Caki2 (cell line): Measurements from ENCODE around the gene VAMP4. TPM values are rescaled to one million over a fixed set of nuclear protein-coding genes. Genes with fewer than 3 reads are reported as not detected.
"Not testable (repeated sequence)": the region's sequence is repeated elsewhere in the genome, so short reads cannot be mapped to it uniquely, and the experiment has no call there.

Experiments used
- DNase-seq: peaks from one replicate; pipeline ENCODE4 v3.0.0-alpha.2; 2015; ENCODE audit warnings: low read depth
- in situ Hi-C: cut with HindIII; loops from 2 replicates; pipeline ENCODE4 v1.10.0; 2016; ENCODE audit warnings: low sequenced_read_pairs, low pct_unique_long_range_greater_than_20kb, mixed read lengths
- total RNA-seq: library from RNA; depleted of rRNA; stranded (reverse); fragments of >200 nt; shearing (Covaris generic); gene quantifications from 2 replicates; pipeline ENCODE4 v1.2.3, GENCODE V29; 2014; ENCODE audit warnings: low replicate concordance

VAMP4 gene
- total RNA-seq, 1 experiment from 2014 or later, result 3.4 TPM

- in situ Hi-C loops, result no loop called here
- no peak for DNase-seq
These were observed 12.5 kb upstream of the VAMP4 start for GRCh38 chr1:171754353-171754705.

DNA sequence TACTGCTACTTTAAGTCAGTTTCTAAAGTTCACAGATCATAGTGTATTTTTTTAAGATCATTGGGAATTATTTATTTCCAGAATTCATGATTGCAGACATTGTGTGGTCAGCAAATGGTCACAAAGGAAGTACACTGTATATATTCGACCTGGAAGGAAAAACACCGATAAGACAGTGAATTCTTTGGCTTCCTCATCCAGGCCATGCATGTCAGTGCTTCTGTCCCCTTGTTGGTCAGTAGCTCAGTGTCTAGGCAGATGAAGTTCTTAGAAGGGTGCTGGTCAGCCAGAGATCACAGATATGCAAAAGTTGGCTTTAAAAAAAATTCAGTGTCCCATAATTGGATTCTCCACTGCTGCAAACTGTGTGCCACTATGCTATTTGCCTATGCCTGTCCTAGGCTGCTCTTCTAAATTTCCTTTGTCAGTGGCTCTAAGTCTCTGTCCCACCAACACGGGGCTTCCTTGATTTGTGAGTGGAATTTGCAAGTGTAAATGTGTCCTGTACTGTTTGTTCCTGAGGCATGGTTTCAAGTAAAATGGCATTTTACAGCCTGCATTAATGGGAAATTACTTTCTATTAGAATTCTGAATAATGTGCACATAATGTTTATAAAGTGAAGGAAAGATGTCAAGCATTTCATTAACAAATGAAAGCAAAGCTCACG lies 12.0 kb upstream of the VAMP4 start:
- no peak for DNase-seq
- in situ Hi-C loops, result no loop called here

DNA sequence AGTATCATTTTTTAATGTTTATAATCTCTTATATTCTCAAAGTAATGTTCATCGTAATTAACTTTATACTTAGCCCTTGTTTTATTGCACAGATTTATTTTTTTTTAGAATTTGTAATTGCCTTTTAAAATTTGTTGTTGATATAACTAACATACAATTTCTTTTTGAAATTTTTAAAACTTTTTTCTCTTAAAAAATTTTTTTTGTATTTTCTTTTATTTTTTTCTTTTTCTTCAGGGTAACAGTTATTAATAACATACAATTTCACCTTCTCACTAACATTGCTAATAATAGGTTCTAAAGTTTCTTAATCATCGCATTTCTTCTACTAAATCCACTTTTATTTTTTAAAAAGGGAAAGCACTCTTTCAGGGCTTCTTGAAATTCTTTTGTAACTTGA lies 11.3 kb upstream of the VAMP4 start:
- DNase-seq, result no peak

DNA sequence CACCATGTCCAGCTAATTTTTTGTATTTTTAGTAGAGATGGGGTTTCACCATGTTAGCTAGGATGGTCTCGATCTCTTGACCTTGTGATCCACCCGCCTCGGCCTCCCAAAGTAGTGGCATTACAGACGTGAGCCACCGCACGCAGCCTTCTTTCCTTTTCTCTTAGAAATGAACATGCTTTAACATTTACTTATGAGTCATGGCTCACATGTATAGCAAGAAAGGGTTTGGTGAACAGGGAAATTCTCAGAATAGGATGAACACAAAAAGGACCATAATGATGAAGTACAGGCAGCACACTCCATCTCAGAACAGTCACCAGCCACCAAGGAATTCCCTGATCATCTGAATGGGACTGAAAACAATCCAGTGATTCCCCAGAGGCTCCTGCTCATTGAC lies 9.4 kb upstream of the VAMP4 start:
- DNase-seq, result no peak
- in situ Hi-C loops, result no loop called here

More for the DNA sequence above, 11.3 kb upstream of the VAMP4 start:
- in situ Hi-C loops, result no loop called here

GRCh38 chr1:171748651-171749050 lies 6.8 kb upstream of the VAMP4 start:
- in situ Hi-C loops, result no loop called here
- DNase-seq, result no peak

DNA sequence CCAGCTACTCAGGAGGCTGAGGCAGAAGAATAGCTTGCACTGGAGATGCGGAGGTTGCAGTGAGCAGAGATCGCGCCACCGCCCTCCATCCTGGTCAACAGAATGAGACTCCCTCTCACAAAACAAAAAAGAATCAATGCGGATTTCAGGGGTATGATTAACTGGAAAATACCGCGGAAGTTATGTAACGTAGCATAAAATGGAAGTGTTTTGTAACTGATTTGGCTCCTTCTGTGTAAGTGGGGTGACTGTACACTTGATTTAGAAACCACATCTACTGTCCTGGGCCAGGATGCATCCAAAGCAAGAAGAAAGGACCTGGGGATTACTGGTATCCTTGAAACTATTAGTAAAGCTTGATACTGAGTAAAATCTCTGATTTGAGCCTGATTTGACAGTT lies 3.1 kb upstream of the VAMP4 start:
- no peak for DNase-seq
- in situ Hi-C loops, result no loop called here

GRCh38 chr1:171743081-171743870 lies 1.4 kb upstream of the VAMP4 start:
- DNase-seq, result peak; percentile 50
- in situ Hi-C loops, result no loop called here

- in situ Hi-C loops, result no loop called here
- no peak for DNase-seq
These were observed 685 bp upstream of the VAMP4 start for GRCh38 chr1:171742577-171742922.

DNA sequence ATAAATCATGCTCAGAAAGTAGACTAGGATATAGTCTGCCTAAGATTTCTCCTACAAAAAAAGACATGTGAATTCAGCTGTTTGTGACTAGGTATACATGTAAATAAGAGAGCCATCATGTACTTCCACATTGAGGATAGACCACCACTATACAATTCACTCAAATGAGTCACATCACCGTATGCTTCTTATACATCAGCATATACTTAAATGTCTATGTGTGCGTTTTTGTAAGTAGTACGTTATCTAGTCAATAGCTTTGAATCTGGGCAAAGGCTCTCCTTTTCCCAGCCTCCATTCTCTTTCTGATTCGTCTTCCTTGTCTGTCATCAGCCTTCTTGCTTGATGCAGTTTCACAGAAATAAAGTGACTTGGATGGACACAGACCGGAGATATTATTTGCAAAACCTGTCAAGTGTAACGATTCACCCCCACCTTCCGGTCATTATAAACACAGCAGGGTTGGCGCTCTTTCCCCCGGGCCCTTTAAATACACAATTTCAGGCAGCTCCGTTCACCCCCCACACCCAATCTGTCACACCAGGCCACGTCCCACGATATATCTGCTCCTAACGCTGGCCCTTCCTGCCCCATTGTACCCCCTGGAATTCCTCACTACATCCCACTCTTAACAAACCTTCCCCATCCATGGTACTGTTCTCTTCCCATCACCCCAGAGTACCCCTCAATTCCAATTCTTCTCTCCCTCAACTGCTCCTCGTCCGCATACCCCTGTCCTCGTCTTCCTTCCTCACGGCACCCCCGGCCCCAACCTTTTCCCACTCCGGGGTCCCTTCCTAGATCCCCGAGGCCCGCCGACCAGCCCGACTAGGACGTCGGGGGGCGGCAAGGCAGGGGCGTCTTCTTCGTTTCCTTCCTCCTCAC lies 636 bp downstream of the VAMP4 start:
- in situ Hi-C loops, result no loop called here

GRCh38 chr1:171740356-171740863 lies 1.5 kb downstream of the VAMP4 start:
- no peak for DNase-seq
- in situ Hi-C loops, result no loop called here

More for the DNA sequence above, 636 bp downstream of the VAMP4 start:
- DNase-seq, result peak; percentile 33

DNA sequence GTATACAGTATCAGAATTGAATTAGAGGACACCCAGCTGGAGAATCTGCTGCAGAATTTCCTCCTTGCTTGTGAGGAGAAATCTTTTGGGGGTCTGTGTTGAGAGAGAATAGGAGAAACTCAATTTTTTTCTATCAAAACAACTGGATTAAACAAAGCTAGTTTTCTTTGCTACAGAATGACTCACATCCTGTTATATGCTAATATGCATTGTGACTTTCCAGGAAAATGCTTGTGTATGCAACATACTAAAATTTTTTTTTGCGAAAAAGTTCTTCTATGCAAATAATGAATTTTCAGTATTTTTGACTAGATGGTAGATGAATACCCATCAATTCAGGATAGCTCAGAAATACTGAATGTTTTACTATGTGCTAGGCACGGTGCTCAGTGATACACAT lies 2.2 kb downstream of the VAMP4 start:
- no peak for DNase-seq
- in situ Hi-C loops, result no loop called here

GRCh38 chr1:171738911-171739310 lies 3.0 kb downstream of the VAMP4 start:
- in situ Hi-C loops, result no loop called here

DNA sequence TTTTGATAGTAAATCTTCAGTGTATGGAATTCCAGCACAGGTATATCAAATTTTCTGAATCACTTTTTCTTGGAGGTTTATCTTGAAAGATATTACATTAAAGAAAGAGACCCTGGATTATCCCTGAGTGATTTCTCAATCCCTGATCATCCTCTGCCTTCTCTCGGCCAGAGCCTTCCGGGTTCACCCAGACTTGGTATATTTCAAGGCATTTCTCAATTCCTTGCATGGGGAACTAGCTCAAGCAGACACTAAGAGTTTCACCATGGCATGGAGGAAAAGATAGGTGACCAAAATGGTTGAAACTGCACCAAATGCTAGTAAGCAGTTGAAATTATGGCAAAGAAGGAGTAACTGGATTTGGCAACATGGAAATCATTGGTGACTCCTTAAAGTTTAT lies 5.7 kb downstream of the VAMP4 start:
- DNase-seq, result no peak
- in situ Hi-C loops, result no loop called here

More at GRCh38 chr1:171738911-171739310, 3.0 kb downstream of the VAMP4 start:
- no peak for DNase-seq

GRCh38 chr1:171730052-171730451 lies 11.8 kb downstream of the VAMP4 start:
- no peak for DNase-seq
- in situ Hi-C loops, result no loop called here

- in situ Hi-C loops, result no loop called here
- DNase-seq, result no peak
These were observed 14.1 kb downstream of the VAMP4 start for GRCh38 chr1:171727778-171728177.

DNA sequence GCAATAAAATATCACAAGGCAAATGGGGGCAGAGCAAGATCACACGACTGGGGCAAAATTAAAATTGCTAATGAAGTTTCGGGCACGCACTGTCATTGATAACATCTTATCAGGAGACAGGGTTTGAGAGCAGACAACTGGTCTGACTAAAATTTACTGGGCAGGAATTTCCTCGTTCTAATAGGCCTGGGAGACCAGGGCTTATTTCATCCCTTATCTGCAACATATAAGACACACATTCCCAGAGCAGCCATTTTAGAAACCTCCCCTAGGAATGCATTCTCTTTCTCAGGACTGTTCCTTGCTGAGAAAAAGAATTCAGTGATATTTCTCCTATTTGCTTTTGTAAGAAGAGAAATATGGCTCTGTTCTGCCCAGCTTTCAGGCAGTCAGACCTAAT lies 18.7 kb downstream of the VAMP4 start:
- DNase-seq, in situ Hi-C loops: not testable (repeated sequence)

GRCh38 chr1:171718848-171719247 lies 23.0 kb downstream of the VAMP4 start:
- in situ Hi-C loops, result no loop called here
- DNase-seq, result no peak

DNA sequence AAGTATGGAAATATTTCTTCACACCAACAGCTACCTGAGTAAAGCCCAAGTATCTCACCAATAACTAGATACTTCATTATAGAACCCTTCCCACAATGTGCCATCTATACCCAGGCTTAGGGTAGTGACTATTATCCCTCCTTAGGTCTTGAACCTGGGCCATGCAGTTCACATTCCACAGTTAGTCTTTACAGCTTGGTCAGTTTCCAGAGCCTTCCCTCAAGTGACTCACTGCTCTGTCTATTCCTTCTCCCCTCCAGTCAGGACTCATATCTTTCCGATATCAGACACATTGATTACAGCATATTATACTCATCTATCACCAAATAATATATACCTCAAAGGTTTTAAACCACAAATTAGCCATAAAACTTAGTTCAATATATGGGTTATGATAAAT lies 23.6 kb downstream of the VAMP4 start:
- in situ Hi-C loops, result no loop called here
- DNase-seq, result no peak
